Caco-2 (cell line): Measurements from ENCODE around the gene FCRLA. TPM values are rescaled to one million over a fixed set of nuclear protein-coding genes. Genes with fewer than 3 reads are reported as not detected.

ENCODE experiments used
- BruUV-seq: library from RNA; stranded (reverse); fragments of 400-500 nt; replicated peaks from 2 replicates; lab custom pipeline; 2021; lab: Mats Ljungman, UMichigan
- CTCF ChIA-PET: fragments of 300-600 bp; sonication (Branson Sonifier 250); formaldehyde crosslinking; loops from one replicate; lab custom pipeline; 2022; ENCODE audit warnings: antibody characterized with exemption; lab: Charles Lee
- POLR2A ChIA-PET: fragments of 300-600 bp; sonication (Branson Sonifier 250); formaldehyde crosslinking; loops from one replicate; lab custom pipeline; 2022; ENCODE audit warnings: antibody characterized with exemption; lab: Charles Lee
- DNase-seq, 2 experiments: peaks; one replicate each; pipeline versions ENCODE4 v3.0.0 to v3.0.0-alpha.2; 2020 to 2022
- H3K27me3 ChIP-seq: replicated peaks from 2 replicates; pipeline ENCODE4 v1.6.0; 2011; ENCODE audit warnings: low read length; ENCODE audit not compliant: control insufficient read depth, insufficient read depth
- H3K36me3 ChIP-seq: 2 replicates; pipeline ENCODE4 v1.5.1; 2011; ENCODE audit warnings: low read length; ENCODE audit not compliant: control insufficient read depth, insufficient read depth
- H3K4me1 ChIP-seq: fragments of 250-450 bp; sonication (Bioruptor Pico); 2 replicates; pipeline ENCODE4 v1.5.1; 2020; ENCODE audit warnings: mild to moderate bottlenecking
- H3K4me3 ChIP-seq: 2 replicates; pipeline ENCODE4 v1.5.1; 2011; ENCODE audit warnings: low read depth, mild to moderate bottlenecking, control low read depth, low read length
- H3K9me3 ChIP-seq: fragments of 250-450 bp; sonication (Bioruptor Pico); 2 replicates; pipeline ENCODE4 v1.5.1; 2020; ENCODE audit warnings: mild to moderate bottlenecking, moderate library complexity
- H3K27ac Mint-ChIP-seq: one replicate; pipeline ENCODE4 v1.8.0; 2022; ENCODE audit warnings: mixed read lengths; ENCODE audit not compliant: unreplicated experiment
- H3K27me3 Mint-ChIP-seq: one replicate; pipeline ENCODE4 v1.8.0; 2022; ENCODE audit warnings: mixed read lengths; ENCODE audit not compliant: insufficient read depth, unreplicated experiment
- H3K36me3 Mint-ChIP-seq: one replicate; pipeline ENCODE4 v1.8.0; 2022; ENCODE audit warnings: mild to moderate bottlenecking, mixed read lengths; ENCODE audit not compliant: insufficient read depth, unreplicated experiment
- H3K4me1 Mint-ChIP-seq: one replicate; pipeline ENCODE4 v1.8.0; 2022; ENCODE audit warnings: low read depth, mixed read lengths; ENCODE audit not compliant: unreplicated experiment
- H3K4me3 Mint-ChIP-seq: one replicate; pipeline ENCODE4 v1.8.0; 2022; ENCODE audit warnings: mild to moderate bottlenecking, moderate library complexity, mixed read lengths; ENCODE audit not compliant: unreplicated experiment
- H3K9me3 Mint-ChIP-seq: one replicate; pipeline ENCODE4 v1.8.0; 2022; ENCODE audit warnings: mixed read lengths; ENCODE audit not compliant: unreplicated experiment
- CTCF ChIP-seq, 2 experiments: fragments of 200-600 bp in 1 of 2; IDR thresholded peaks; 1 replicate in 1 of 2; 2 replicates in 1 of 2; pipeline versions ENCODE4 v1.5.1 to v1.8.0; 2011 to 2022; ENCODE audit warnings: antibody characterized with exemption in 1 of 2, control low read depth in 1 of 2, inconsistent platforms in 1 of 2, low read depth in 1 of 2, low read length in 1 of 2, mild to moderate bottlenecking in 1 of 2, moderate library complexity in 1 of 2; ENCODE audit not compliant: insufficient read depth in 1 of 2, severe bottlenecking in 1 of 2, unreplicated experiment in 1 of 2
- intact Hi-C: fragments of 100-400 bp; cut with micrococcal nuclease; formaldehyde crosslinking; loops from one replicate; pipeline ENCODE4 v1.10.0; 2022; ENCODE audit not compliant: unreplicated experiment
- total RNA-seq: library from RNA; stranded (reverse); gene quantifications from 2 replicates; pipeline ENCODE4 v1.2.3, GENCODE V29; 2022

Gene FCRLA
- total RNA-seq, 1 experiment from 2014 or later: not detected

GRCh38 chr1:161747801-161748200 is 40.8 kb downstream of the FCRLA start:
- DNase-seq: no peak
- H3K4me3 ChIP-seq: no peak overlapping the region
- H3K4me1 ChIP-seq: peaks cover 6% of the 10 kb centered on the region; the same call in 1 of the 2 replicates
- ChIA-PET CTCF (interaction anchor here (1.0 kb wide), 1 partner anchor 289 kb away, joined by 4 read pairs; no protein-coding TSS in a partner anchor), POLR2A (no interaction called here)
- TF ChIP-seq CTCF (IDR thresholded peaks at IDR 0.05; ENCODE audit: insufficient read depth in 1 of 2, low read depth in 1 of 2, low read length in 1 of 2, severe bottlenecking in 1 of 2, unreplicated experiment in 1 of 2): no peak
- no peaks in the 10 kb centered on the region for H3K9me3 Mint-ChIP-seq
- BruUV-seq: no TSS peak
- H3K9me3 ChIP-seq: no peaks in the 10 kb centered on the region
- H3K4me1 Mint-ChIP-seq: peaks cover 8% of the 10 kb centered on the region
- H3K27ac Mint-ChIP-seq: no peak overlapping the region
- H3K36me3 Mint-ChIP-seq: peaks cover 22% of the 10 kb centered on the region
- intact Hi-C loops: no loop called here
- no peaks in the 10 kb centered on the region for H3K36me3 ChIP-seq
- peaks cover 9% of the 10 kb centered on the region for H3K27me3 Mint-ChIP-seq
- H3K4me3 Mint-ChIP-seq: no peak overlapping the region
- no peaks in the 10 kb centered on the region for H3K27me3 ChIP-seq

GRCh38 chr1:161749509-161750407 is 42.7 kb downstream of the FCRLA start, which contains the start of gene DUSP12:
DUSP12 (plus strand) TSS chr1:161749786; CDS start chr1:161749802, 16 bp downstream.
- BruUV-seq: TSS peak; percentile 36
- H3K36me3 Mint-ChIP-seq: peaks cover 39% of the 10 kb centered on the region
- peak within 1 kb of the TSS; percentile 99 for H3K4me3 ChIP-seq
- peak within 1 kb of the TSS; percentile 96 for H3K27ac Mint-ChIP-seq
- ChIA-PET CTCF (interaction anchor here (0.7 to 2.0 kb wide), 5 partner anchors 9 to 287 kb away, joined by 3 to 10 read pairs (median 3); partner anchors contain the start of gene OLFML2B), POLR2A (interaction anchor here (0.6 to 1.3 kb wide), 5 partner anchors 9 to 138 kb away, joined by 3 to 6 read pairs (median 4); no protein-coding TSS in a partner anchor)
- H3K9me3 Mint-ChIP-seq: peaks cover 7% of the 10 kb centered on the region
- H3K27me3 Mint-ChIP-seq: peaks cover 9% of the 10 kb centered on the region
- no peaks in the 10 kb centered on the region for H3K27me3 ChIP-seq
- no peaks in the 10 kb centered on the region for H3K9me3 ChIP-seq
- H3K36me3 ChIP-seq: 0 out of 2 replicates have a peak, but pooled peaks cover 2% of the 10 kb centered on the region
- peaks cover 6% of the 10 kb centered on the region; the same call in 1 of the 2 replicates for H3K4me1 ChIP-seq
- peak within 1 kb of the TSS; percentile 91 for H3K4me3 Mint-ChIP-seq
- peak; percentile 95 for DNase-seq
- peak in 1 of 2 experiments; percentile 22 for TF ChIP-seq CTCF (IDR thresholded peaks at IDR 0.05; ENCODE audit: insufficient read depth in 1 of 2, low read depth in 1 of 2, low read length in 1 of 2, severe bottlenecking in 1 of 2, unreplicated experiment in 1 of 2)
- intact Hi-C loops: loop anchor here (1.0 kb wide), 1 partner anchor 17 kb away; the partner anchor contains the start of gene ATF6
- peaks cover 8% of the 10 kb centered on the region for H3K4me1 Mint-ChIP-seq

GRCh38 chr1:161763522-161764098 is 56.6 kb downstream of the FCRLA start:
- H3K4me3 Mint-ChIP-seq: peak overlapping the region; percentile 94
- POLR2A ChIA-PET: no interaction called here

More at GRCh38 chr1:161763522-161764098, 56.6 kb downstream of the FCRLA start:
- H3K27me3 ChIP-seq: no peaks in the 10 kb centered on the region
- intact Hi-C loops: no loop called here
- Mint-ChIP-seq H3K36me3 (peaks cover 16% of the 10 kb centered on the region), H3K27ac (peak overlapping the region; percentile 54), H3K4me1 (peaks cover 9% of the 10 kb centered on the region), H3K9me3 (no peaks in the 10 kb centered on the region), H3K27me3 (no peaks in the 10 kb centered on the region)
- H3K4me1 ChIP-seq: peaks cover 5% of the 10 kb centered on the region; the same call in 1 of the 2 replicates
- BruUV-seq: no TSS peak
- peak in 1 of 2 experiments; percentile 62 for DNase-seq
- CTCF ChIA-PET: no interaction called here
- no peak overlapping the region for H3K4me3 ChIP-seq
- peak; percentile 61 to 64 for TF ChIP-seq CTCF (IDR thresholded peaks at IDR 0.05; ENCODE audit: insufficient read depth in 1 of 2, low read depth in 1 of 2, low read length in 1 of 2, severe bottlenecking in 1 of 2, unreplicated experiment in 1 of 2)
- no peaks in the 10 kb centered on the region for H3K36me3 ChIP-seq
- no peaks in the 10 kb centered on the region for H3K9me3 ChIP-seq
